Measurements from ENCODE around the gene CLPTM1.

CLPTM1 gene

GRCh38 chr19:45008552-45008951 lies 53.4 kb downstream of the CLPTM1 start:
- DNase-seq (ENCODE audit: low read depth, low spot score), result no peak

DNA sequence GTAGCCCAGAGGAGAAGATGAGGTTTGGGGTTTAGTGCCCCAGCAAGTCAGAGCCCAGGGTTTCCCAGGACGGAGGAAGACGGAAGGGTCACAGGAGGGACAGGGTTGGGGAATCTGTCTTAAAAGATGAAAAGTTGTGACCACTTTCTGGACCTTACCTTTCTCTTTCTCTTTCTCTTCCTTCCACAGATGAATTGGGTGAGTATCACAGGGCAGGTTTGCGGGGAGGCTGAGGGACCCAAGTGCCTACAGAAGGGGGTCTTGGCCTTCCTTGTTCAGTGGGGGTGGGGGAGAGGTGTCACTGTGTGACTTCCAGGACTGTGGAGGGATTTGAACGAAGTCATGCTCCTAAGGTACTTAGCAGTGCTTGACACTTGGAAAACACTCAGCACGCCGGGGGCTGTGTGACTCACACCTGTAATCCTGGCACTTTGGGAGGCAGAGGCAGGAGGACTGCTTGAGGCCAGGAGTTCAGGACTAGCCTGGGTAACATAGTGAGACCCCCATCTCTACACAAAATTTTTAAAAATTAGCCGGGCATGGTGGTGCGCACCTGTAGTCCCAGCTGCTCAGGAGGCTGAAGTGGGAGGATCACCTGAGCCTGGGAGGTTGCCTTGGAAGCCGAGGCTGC lies 54.6 kb downstream of the CLPTM1 start:
- no peak for DNase-seq (ENCODE audit: low read depth, low spot score)

GRCh38 chr19:45010306-45010705 lies 55.1 kb downstream of the CLPTM1 start:
- DNase-seq (ENCODE audit: low read depth, low spot score), result no peak

GRCh38 chr19:45011959-45012358 lies 56.8 kb downstream of the CLPTM1 start:
- no peak for DNase-seq (ENCODE audit: low read depth, low spot score)

GRCh38 chr19:45016388-45017314 lies 61.5 kb downstream of the CLPTM1 start:
- DNase-seq (ENCODE audit: low read depth, low spot score), result no peak

DNA sequence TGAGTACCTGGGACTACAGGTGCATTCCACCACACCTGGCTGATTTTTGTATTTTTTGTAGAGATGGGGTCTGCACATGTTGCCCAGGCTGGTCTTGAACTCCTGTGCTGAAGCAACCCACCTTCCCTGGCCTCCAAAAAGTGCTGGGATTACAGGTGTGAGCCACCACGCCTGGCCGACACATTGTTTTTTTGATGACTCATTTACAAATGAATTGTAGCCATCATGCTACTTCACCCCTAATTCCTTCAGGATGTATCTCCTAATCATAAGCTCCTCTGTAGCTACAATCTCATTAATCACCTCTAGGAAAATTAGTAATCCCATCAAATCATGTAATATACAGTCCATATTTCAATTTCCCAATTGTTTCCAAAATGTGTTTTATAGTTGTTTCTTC lies 64.0 kb downstream of the CLPTM1 start:
- no peak for DNase-seq (ENCODE audit: low read depth, low spot score)

GRCh38 chr19:45020071-45020470 lies 64.9 kb downstream of the CLPTM1 start:
- no peak for DNase-seq (ENCODE audit: low read depth, low spot score)

DNA sequence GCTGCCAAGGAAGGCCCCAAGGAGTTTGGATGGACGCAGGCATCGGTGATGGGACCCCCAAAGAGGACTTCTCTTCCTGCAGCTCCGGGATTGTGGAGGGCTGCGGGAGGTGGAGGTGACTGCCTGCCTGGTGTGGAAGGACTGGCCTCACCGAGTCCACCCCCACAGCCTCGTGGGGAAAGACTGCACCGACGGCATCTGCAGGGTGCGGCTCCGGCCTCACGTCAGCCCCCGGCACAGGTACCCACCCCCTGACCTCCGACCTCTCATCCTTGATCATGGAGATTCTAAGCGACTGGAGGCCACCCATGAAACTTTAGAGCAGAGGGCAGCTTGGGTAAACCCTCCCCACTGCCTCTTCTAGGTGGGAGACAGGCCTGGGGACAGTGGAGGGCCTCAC lies 66.8 kb downstream of the CLPTM1 start:
- no peak for DNase-seq (ENCODE audit: low read depth, low spot score)

DNA sequence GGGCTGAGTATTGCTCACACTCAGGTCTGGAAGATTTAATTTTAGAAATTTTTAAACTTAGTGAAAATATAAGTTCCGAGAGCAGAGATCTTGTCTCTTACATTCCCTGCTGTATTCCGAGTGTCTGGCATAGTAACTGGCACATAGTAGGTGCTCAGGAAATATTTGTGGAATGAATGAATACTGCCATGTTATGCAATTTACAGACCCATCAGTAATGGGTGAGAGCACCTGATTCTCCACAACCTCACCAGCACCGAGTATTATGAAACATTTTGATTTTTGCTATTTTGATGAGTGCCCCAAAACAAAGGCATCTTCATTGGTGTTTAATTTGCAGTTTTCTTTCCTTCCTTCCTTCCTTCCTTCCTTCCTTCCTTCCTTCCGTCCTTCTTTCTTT lies 67.9 kb downstream of the CLPTM1 start:
- no peak for DNase-seq (ENCODE audit: low read depth, low spot score)

GRCh38 chr19:45025264-45025663 lies 70.1 kb downstream of the CLPTM1 start:
- DNase-seq (ENCODE audit: low read depth, low spot score), result no peak

DNA sequence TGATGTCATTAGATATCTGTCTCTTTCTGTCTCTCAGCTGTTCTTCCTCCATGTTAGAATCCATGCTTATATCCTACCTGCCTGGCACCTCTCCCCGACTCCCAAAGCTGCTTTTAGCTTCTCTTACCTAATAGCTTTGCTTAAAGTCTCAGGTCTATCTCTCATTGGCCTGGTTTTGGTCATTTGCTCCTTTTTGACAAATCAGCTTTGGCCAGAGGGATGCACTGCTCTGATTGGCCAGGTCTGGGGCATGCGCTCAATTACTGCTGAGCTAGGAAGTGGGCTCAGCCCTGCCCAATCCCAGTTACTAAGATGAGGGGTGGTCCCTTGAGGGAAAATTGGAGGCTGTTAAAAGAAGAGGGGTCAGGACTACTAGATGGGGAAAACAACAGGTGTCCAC lies 72.2 kb downstream of the CLPTM1 start:
- no peak for DNase-seq (ENCODE audit: low read depth, low spot score)

- no peak for DNase-seq (ENCODE audit: low read depth, low spot score)
Measured at GRCh38 chr19:45030825-45031224, 75.6 kb downstream of the CLPTM1 start.

DNA sequence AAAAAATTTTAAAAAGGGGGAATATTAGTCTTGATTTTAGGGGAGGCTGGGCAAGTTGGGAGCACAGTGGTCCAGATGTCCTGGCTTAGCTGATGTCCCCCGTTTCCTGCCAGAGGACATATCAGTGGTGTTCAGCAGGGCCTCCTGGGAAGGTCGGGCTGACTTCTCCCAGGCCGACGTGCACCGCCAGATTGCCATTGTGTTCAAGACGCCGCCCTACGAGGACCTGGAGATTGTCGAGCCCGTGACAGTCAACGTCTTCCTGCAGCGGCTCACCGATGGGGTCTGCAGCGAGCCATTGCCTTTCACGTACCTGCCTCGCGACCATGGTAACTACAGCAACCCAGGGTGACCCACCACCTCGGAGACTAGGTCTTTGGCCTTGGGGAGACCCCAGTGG lies 77.2 kb downstream of the CLPTM1 start:
- DNase-seq (ENCODE audit: low read depth, low spot score), result no peak

- DNase-seq (ENCODE audit: low read depth, low spot score), result no peak
Measured at GRCh38 chr19:45035755-45036154, 80.6 kb downstream of the CLPTM1 start.

GRCh38 chr19:45037393-45038169 lies 82.4 kb downstream of the CLPTM1 start:
- no peak for DNase-seq (ENCODE audit: low read depth, low spot score)

DNA sequence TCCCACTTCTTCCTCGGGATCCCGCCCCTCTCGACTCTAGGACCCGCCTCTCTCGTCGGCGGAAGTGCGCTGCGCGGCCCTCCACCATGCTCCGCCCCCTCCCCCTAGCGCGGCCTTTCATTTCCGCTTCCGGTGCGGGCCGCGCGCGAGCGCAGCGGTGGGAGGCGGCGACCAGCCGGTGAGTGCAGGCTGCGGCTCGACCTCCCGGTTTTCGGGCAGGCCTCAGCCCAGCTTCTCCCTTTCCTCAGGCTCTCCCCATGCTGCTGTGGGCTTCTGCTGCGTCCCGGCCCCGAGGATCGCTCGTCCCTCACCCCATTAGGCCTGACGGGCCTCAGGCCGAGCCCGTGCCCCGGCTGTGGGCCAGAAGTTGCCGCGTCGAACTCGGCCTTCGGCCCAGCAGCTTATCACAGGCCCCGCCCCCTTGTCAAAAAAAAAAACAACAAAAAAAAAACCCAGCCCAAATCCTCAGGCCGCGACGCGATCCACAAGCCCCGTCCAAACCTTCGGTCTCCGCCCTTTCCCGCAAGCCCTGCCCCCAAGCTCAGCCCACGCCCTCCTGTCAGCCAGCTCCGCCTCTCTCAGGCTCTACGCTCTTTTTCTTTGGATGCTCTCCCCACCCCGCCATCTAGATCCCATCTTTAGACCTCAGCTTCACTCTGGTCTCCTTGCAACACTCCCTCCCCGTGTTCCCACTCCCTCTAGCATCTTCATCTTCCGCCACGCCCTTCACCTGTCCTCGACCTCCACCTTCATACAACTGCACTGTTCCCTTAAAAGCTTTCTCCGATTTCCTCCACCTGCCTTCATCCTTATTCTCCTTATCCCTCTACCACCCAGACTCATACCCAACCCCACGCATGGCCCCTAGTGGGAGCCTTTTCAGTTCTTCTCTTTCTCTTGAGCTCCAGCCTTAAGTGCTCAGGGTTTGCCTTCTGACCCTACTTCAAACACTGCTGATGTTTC lies 84.0 kb downstream of the CLPTM1 start, which contains the start of gene CLASRP:
CLASRP (plus strand) TSS at position 115 of the 963 bp plus-strand sequence. CDS start 1,168 bp downstream, outside the sequence.
- peak; percentile 66 for DNase-seq (ENCODE audit: low read depth, low spot score)

- no peak for DNase-seq (ENCODE audit: low read depth, low spot score)
Measured at GRCh38 chr19:45040059-45040771, 85.0 kb downstream of the CLPTM1 start.

DNA sequence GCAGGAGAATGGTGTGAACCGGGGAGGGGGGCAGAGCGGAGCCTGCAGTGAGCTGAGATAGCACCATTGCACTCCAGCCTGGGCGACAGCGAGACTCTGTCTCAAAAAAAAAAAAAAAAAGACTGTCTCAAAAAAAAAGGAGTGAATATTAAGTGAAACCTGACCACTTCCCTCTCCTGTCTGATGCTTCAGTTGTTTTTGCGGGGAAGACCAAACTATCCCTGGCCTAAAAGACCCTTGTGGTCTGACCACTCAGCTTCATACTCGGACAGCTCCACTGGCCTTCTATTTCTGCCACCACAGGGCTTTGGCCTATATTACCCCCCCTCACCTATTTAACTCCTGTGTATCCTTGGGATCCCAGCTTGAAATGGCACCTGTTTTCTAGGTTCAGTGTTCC lies 85.9 kb downstream of the CLPTM1 start:
- DNase-seq (ENCODE audit: low read depth, low spot score), result no peak
